CD1c-positive myeloid dendritic cell (primary cell): Measurements from ENCODE around the gene TGM6.

Source experiments
- DNase-seq: peaks from one replicate; pipeline ENCODE4 v3.0.0-alpha.2; 2016; ENCODE audit errors: extremely low spot score

The TGM6 gene

GRCh38 chr20:2455771-2456497 is 75.2 kb downstream of the TGM6 start:
- DNase-seq, result no peak

- DNase-seq, result no peak
Observed at GRCh38 chr20:2458919-2459499, 78.3 kb downstream of the TGM6 start.

DNA sequence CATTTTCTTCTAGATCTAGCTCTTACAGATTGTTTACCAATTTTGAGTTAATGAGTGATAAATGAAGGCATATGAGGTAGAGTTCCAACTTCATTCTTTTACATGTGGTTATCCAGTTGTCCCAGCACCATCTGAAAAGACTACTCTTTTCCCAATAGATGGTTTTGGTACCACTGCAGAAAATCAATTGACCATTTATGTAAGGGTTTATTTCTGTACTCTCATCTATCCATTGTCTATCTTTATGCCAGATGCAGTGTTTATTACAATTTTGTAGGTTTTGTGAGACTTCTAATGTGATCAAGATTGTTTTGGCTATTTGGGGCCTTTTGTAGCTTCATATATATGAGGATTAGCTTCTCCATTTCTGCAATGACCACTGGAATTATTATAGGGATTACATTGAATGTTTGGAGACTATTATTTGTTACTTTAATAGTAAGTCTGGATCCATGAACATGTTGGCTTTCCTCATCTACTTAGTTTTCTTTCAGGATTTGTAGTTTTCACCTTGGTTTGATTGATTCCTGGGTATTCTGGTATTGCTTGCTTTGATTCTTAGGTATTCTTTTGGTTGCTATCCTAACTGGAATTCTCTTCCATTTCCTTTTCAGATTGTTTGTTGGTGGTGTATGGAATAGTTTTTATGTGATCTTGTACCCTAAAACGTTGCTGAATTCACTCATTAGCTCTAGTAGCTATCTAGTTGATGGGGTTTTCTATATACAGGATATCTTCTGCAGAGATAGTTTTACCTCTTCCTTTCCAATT is 79.5 kb downstream of the TGM6 start:
- DNase-seq, result no peak

DNA sequence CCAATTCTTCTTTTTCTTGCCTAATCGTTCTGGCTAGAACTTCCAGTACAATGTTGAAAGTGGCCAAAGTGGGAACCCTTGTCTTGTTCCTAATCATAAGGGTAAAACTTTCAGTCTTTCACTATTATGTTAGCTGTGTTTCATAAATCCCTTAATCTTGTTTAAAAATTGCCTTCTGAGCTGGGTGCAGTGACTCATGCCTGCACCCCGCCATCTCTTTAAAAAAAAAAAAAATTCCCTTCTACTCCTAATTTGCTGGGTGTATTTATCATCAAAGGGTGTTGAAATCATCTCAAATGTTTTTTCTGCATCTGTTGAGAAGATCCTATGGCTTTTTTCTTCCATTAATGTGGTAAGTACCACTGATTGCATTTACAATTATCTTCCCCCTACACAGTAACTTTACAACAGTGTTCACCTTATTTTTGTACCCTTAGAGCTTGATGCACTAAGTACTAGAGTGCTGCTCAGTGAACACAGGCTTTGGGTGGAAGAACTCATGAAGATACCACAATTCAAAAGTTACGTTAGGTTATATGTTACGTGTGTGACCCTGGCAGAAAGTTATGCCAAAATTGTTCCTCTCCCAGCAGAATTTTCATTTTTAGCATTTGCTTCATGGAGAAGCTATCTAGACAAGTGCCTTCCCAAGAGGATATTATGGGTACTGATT is 80.2 kb downstream of the TGM6 start:
- DNase-seq, result no peak

- no peak for DNase-seq
Observed at GRCh38 chr20:2462484-2462883, 81.8 kb downstream of the TGM6 start.

DNA sequence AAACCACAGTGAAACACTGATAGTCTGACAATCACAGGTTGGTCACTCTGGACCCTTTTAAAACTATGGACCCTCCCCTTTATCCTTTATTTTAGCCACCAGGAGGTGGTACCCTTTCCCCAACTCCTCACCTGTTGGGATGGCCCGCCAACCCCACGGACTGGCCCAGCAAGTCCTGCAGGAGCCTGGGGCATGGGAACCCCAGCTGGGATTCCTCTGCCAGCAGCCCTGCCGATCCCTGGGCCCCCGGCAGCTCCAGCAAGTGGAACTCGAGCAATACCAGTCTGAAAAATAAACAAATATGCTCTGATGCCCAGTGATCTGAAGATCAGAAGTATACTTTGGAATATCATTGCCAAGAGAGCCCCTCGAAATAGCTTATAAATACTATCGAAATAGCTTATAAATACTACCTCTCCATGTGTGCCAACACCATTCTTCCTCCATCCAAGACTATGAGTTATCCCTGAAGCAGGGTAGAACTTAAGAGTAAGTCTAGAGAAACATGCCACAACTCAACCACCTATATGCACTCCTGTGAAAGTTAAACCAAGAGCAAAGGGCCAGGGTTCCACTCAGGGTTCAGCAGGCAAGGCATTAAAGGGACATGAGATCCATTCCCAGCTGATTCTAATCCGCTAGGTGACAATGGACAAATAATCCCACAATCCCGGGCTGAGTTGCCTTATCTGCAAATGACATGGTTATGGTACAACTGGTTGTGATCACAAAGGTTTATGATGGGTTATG is 83.1 kb downstream of the TGM6 start:
- no peak for DNase-seq

DNA sequence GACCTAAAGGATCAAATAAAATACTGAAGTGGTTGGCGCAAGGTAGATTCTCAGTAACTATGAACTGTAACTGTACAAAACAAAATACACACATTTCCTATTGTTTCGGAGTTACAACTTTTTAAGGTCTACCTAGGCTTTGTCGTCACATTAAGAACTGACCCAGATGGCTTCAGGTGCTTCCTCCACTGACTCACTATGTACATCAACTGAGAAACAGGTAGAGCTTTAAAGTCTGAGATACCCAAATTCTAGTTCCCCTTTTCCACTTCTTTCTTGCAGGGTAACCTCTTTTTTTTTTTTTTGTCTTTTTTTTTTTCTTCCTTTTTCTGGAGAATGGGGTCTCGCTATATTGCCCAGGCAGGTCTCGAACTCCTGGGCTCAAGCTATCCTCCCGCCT is 84.4 kb downstream of the TGM6 start:
- DNase-seq, result no peak

DNA sequence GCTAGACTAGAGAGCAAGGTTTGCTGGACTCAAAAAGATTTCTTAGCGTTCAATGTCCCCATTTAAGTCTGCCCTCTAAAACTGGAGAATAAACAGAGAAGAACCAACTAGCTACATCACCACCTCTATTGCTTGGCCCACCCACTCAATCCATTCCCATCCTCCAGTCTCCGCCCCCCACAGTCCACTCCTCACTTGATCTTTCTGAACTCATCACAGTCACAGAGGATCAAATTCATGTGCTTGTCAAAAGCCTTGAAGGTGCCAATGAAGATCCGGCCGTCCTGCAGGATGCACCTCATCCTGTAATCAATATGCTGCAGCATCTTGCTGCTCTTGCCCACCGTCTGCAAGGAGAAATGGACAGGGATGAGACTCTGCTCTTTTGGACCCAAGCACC is 86.7 kb downstream of the TGM6 start:
- no peak for DNase-seq

- DNase-seq, result no peak
Observed at GRCh38 chr20:2468581-2469407, 88.1 kb downstream of the TGM6 start.

- peak; percentile 69 for DNase-seq
Observed at GRCh38 chr20:2469991-2470422, 89.3 kb downstream of the TGM6 start.

DNA sequence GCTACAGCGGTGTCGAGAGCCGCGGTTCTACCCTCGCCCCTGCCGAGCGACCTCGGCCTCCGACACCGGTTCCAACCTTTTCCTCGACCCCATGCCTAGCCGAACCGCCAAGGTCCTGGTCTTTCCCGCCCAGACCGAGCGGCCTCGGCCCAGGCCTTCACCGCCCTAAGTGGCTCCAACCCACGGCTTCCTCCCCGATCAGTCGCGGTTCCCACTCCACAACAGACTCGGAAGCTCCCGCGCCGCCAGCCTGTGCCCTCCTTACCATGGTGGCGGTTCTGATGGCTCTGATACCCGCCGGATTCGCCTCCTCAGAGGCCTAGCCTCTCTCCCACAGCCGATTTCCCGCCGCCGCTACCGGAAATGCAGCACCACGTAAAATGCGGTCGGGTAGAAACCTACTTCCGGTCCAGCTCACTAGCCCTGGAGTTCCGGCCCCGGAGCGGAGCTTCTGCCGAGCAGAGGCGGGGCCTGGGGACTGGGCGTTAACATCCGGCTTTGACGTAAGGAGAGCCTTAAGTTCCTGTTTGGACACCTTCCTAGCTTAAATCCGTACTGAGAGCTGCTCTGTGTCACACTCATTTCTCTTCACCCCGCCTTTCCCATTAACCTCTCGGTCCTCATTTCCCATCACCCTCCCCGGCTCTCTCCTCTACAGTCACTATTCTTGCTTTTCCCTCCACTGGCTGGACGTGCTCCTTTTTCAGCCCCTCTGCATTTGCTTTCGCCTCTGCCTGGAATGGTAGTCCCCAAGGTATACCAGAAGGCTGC is 89.9 kb downstream of the TGM6 start, which contains the start of gene SNRPB:
Gene SNRPB (minus strand): TSS at position 367 of the 771 bp plus-strand sequence. CDS start 99 bp downstream, at position 268.
- peak; percentile 99 for DNase-seq

DNA sequence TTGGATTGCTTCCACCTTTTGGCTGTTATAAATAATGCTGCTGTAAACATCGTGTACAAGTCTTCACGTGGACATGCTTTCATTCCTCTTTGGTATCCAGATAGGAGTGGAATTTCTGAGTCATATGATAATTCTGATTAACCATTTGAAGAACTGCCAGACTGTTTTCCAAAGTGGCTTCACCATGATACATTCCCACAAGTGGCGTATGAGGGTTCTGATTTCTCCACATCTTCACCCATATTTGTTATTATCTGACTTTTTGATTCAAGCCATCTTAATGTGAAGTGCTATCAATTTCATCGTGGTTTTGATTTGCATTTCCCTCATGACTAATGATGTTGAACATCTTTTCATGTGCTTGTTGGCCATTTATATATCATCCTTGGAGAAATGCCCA is 92.8 kb downstream of the TGM6 start:
- no peak for DNase-seq

DNA sequence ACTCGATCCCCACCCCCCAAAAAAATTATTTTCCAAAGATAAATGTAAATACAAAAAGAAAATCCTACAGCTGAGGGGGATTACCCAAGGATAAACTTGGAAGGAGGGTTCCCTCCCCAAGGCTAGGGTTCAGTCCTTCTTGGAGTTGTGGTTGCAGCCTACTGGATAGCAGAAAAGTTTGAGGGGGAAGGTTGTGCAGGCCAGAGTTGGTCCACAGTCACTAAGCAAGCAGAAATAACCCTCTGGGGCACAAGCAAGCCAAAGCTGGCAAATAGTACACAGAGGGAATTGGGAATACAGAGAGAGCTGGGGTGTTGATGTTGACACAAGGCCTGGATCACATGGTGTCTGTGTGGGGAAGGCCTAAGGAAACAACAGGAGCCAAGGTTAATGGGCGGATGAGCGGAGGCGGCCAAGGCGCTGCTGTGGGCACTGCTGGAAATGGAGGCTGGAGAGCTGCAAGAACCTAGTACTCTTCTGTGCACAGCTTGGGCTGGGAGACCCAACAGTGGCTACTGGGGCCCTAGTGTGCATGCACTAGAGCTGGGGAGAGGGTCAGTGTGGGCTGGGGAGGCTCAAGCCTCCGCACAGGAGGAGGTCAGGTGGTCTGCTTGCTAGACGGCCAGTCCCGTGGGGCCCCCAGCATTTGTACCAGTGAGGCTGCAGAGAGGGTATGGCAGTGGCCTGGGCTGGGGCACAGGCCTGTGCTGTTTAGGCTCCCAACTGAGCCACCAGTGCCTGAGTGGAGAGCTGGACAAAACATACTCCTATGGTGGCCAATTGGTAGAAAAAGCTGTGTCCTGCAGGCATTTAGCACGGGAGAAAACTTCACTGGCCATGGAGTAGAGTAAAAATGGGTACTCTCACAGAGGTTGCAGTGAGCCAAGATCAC is 95.4 kb downstream of the TGM6 start:
- DNase-seq, result no peak

- no peak for DNase-seq
Observed at GRCh38 chr20:2476742-2477615, 96.3 kb downstream of the TGM6 start.

- DNase-seq, result no peak
Observed at GRCh38 chr20:2480381-2480780, 99.7 kb downstream of the TGM6 start.
